IMR-90 (cell line): ENCODE data around the gene SOWAHD. TPM values are rescaled to one million over a fixed set of nuclear protein-coding genes. Genes with fewer than 3 reads are reported as not detected.

ENCODE experiments used
- ATAC-seq: fragments of 200-7000 bp; cut with Tn5 transposase; 2 replicates; pipeline ENCODE4 v1.9.1; 2020; ENCODE audit warnings: low read depth, mild to moderate bottlenecking, moderate library complexity
- BruUV-seq: library from RNA; stranded (reverse); fragments of 400-500 nt; replicated peaks from 2 replicates; lab custom pipeline; 2021; lab: Mats Ljungman, UMichigan
- CTCF ChIA-PET: fragments of 300-600 bp; formaldehyde crosslinking; extraction: SDS; loops from one replicate; lab custom pipeline; 2021; ENCODE audit warnings: antibody characterized with exemption; lab: Yijun Ruan, JAX
- POLR2A ChIA-PET: fragments of 300-600 bp; sonication (Branson Sonifier 250); formaldehyde crosslinking; loops from one replicate; lab custom pipeline; 2022; ENCODE audit warnings: antibody characterized with exemption; ENCODE audit not compliant: unreplicated experiment; lab: Charles Lee
- DNase-seq: peaks from one replicate; pipeline ENCODE4 v3.0.0; 2013
- H2AFZ ChIP-seq: replicated peaks from 2 replicates; pipeline ENCODE3; 2013; ENCODE audit warnings: low read length, mild to moderate bottlenecking; ENCODE audit not compliant: poor library complexity
- H2AK5ac ChIP-seq: 2 replicates; pipeline ENCODE4 v1.6.1; 2013; ENCODE audit warnings: low read depth, low read length, inconsistent platforms
- H2AK9ac ChIP-seq: replicated peaks from 2 replicates; pipeline ENCODE3; 2013; ENCODE audit warnings: mild to moderate bottlenecking, low read depth, low read length, moderate library complexity; ENCODE audit not compliant: poor library complexity
- H2BK120ac ChIP-seq: 2 replicates; pipeline ENCODE4 v1.6.1; 2013; ENCODE audit warnings: low read depth, low read length, inconsistent platforms
- H2BK15ac ChIP-seq: 3 replicates; pipeline ENCODE4 v1.6.1; 2013; ENCODE audit warnings: low read depth, low read length, inconsistent platforms
- H2BK20ac ChIP-seq: 2 replicates; pipeline ENCODE4 v1.6.1; 2013; ENCODE audit warnings: low read depth, mild to moderate bottlenecking, inconsistent platforms, low read length, moderate library complexity
- H2BK5ac ChIP-seq: 2 replicates; pipeline ENCODE4 v1.6.1; 2013; ENCODE audit warnings: mild to moderate bottlenecking, low read depth, low read length, inconsistent platforms; ENCODE audit not compliant: poor library complexity, severe bottlenecking
- H3K14ac ChIP-seq: replicated peaks from 2 replicates; pipeline ENCODE4 v1.6.1; 2013; ENCODE audit warnings: low read depth, low read length, inconsistent platforms
- H3K18ac ChIP-seq: 2 replicates; pipeline ENCODE4 v1.6.1; 2013; ENCODE audit warnings: low read depth, low read length, control low read depth
- H3K23ac ChIP-seq: 2 replicates; pipeline ENCODE4 v1.6.1; 2013; ENCODE audit warnings: low read depth, low read length, inconsistent platforms
- H3K27ac ChIP-seq: 2 replicates; pipeline ENCODE4 v1.5.1; 2013; ENCODE audit warnings: mild to moderate bottlenecking, control low read depth, low read length; ENCODE audit not compliant: insufficient read depth
- H3K27me3 ChIP-seq: 2 replicates; pipeline ENCODE4 v1.6.1; 2013; ENCODE audit warnings: low read length; ENCODE audit not compliant: control insufficient read depth, insufficient read depth
- H3K36me3 ChIP-seq: 2 replicates; pipeline ENCODE4 v1.6.1; 2013; ENCODE audit warnings: low read length, mixed read lengths; ENCODE audit not compliant: control insufficient read depth, insufficient read depth
- H3K4ac ChIP-seq: 2 replicates; pipeline ENCODE4 v1.6.1; 2013; ENCODE audit warnings: low read depth, low read length, inconsistent platforms
- H3K4me1 ChIP-seq: 2 replicates; pipeline ENCODE4 v1.6.1; 2013; ENCODE audit warnings: low read length, mixed read lengths; ENCODE audit not compliant: control insufficient read depth, insufficient read depth
- H3K4me2 ChIP-seq: 2 replicates; pipeline ENCODE4 v1.6.1; 2013; ENCODE audit warnings: low read depth, mild to moderate bottlenecking, control low read depth, low read length, moderate library complexity
- H3K4me3 ChIP-seq: 2 replicates; pipeline ENCODE4 v1.5.1; 2013; ENCODE audit warnings: low read depth, mild to moderate bottlenecking, control low read depth, low read length, moderate library complexity; ENCODE audit not compliant: insufficient read depth
- H3K56ac ChIP-seq: 2 replicates; pipeline ENCODE4 v1.6.1; 2013; ENCODE audit warnings: low read length, inconsistent platforms; ENCODE audit not compliant: insufficient read depth; ENCODE audit errors: extremely low read depth
- H3K79me1 ChIP-seq, 2 experiments: 2 replicates each; pipeline ENCODE4 v1.6.1; 2013; ENCODE audit warnings: low read length in 2 of 2, inconsistent platforms in 1 of 2, low read depth in 1 of 2
- H3K9ac ChIP-seq: 2 replicates; pipeline ENCODE4 v1.6.1; 2013; ENCODE audit warnings: low read depth, low read length, control low read depth
- H3K9me1 ChIP-seq: 2 replicates; pipeline ENCODE4 v1.6.1; 2013; ENCODE audit warnings: low read length, inconsistent platforms; ENCODE audit not compliant: insufficient read depth
- H3K9me3 ChIP-seq: 2 replicates; pipeline ENCODE4 v1.6.1; 2013; ENCODE audit warnings: low read length; ENCODE audit not compliant: control insufficient read depth, insufficient read depth
- H4K20me1 ChIP-seq: 2 replicates; pipeline ENCODE4 v1.6.1; 2013; ENCODE audit warnings: low read length, inconsistent platforms; ENCODE audit not compliant: insufficient read depth
- H4K5ac ChIP-seq: 2 replicates; pipeline ENCODE4 v1.6.1; 2013; ENCODE audit warnings: mild to moderate bottlenecking, low read depth, low read length, control low read depth
- H4K8ac ChIP-seq, 2 experiments: 2 replicates each; pipeline ENCODE4 v1.6.1; 2013; ENCODE audit warnings: low read depth in 2 of 2, low read length in 2 of 2, control low read depth in 1 of 2, inconsistent platforms in 1 of 2
- H4K91ac ChIP-seq: 2 replicates; pipeline ENCODE4 v1.6.1; 2013; ENCODE audit warnings: low read depth, low read length, inconsistent platforms; ENCODE audit not compliant: insufficient read depth
- BHLHE40 ChIP-seq: fragments of 150-350 bp; IDR thresholded peaks from 2 replicates; pipeline ENCODE4 v1.6.1; 2016; ENCODE audit warnings: mild to moderate bottlenecking, low read depth, low read length
- CEBPB ChIP-seq: IDR thresholded peaks from 2 replicates; pipeline ENCODE4 v1.6.1; 2012; ENCODE audit warnings: low read depth, low read length, improper control_type of control experiment
- CTCF ChIP-seq: conservative IDR thresholded peaks from 2 replicates; pipeline ENCODE4 v1.5.1; 2012; ENCODE audit warnings: mild to moderate bottlenecking, low read depth, low read length, improper control_type of control experiment
- ELK1 ChIP-seq: fragments of 150-350 bp; IDR thresholded peaks from 2 replicates; pipeline ENCODE4 v1.6.1; 2016; ENCODE audit warnings: low read depth, mild to moderate bottlenecking, low read length, moderate library complexity, borderline replicate concordance
- FOS ChIP-seq: fragments of 150-350 bp; IDR thresholded peaks from 2 replicates; pipeline ENCODE4 v1.6.1; 2016; ENCODE audit warnings: low read depth, low read length
- MAFK ChIP-seq: IDR thresholded peaks from 2 replicates; pipeline ENCODE4 v1.6.1; 2012; ENCODE audit warnings: low read depth, low read length, improper control_type of control experiment
- MXI1 ChIP-seq: IDR thresholded peaks from 2 replicates; pipeline ENCODE4 v1.6.1; 2012; ENCODE audit warnings: low read depth, mild to moderate bottlenecking, low read length, moderate library complexity, borderline replicate concordance
- NFE2L2 ChIP-seq: fragments of 150-350 bp; IDR thresholded peaks from 2 replicates; pipeline ENCODE4 v1.6.1; 2016; ENCODE audit warnings: low read depth, mild to moderate bottlenecking, low read length
- RAD21 ChIP-seq: IDR thresholded peaks from 2 replicates; pipeline ENCODE4 v1.6.1; 2012; ENCODE audit warnings: low read length, improper control_type of control experiment
- RCOR1 ChIP-seq: IDR thresholded peaks from 2 replicates; pipeline ENCODE4 v1.6.1; 2012; ENCODE audit warnings: mild to moderate bottlenecking, low read length, improper control_type of control experiment; ENCODE audit not compliant: insufficient replicate concordance
- SMC3 ChIP-seq: fragments of 150-350 bp; IDR thresholded peaks from 2 replicates; pipeline ENCODE4 v1.6.1; 2016; ENCODE audit warnings: low read depth, mild to moderate bottlenecking, antibody characterized with exemption, low read length, moderate library complexity
- WGBS, 2 experiments: methylation state at CpG; one replicate each; pipeline versions ENCODE4 v1.1.5 to v1.1.7; 2013; ENCODE audit warnings: missing lambda C conversion rate in 2 of 2; ENCODE audit not compliant: insufficient read length in 1 of 2; ENCODE audit errors: extremely low coverage in 2 of 2; 5-methylcytosine and 5-hydroxymethylcytosine counted together
- dilution Hi-C: fragments of 300-500 bp; cut with HindIII; formaldehyde crosslinking; loops from one replicate; pipeline ENCODE4 v1.14.3; 2018; ENCODE audit warnings: low sequenced_read_pairs; ENCODE audit not compliant: unreplicated experiment
- in situ Hi-C: fragments of 300-500 bp; cut with MboI; formaldehyde crosslinking; loops from 3 replicates; pipeline ENCODE4 v1.14.3; 2019; ENCODE audit warnings: low sequenced_read_pairs, inconsistent platforms, mixed read lengths
- intact Hi-C: fragments of 100-400 bp; cut with micrococcal nuclease; formaldehyde crosslinking; loops from 2 replicates; pipeline ENCODE4 v1.10.0; 2022
- polyA plus RNA-seq, 3 experiments: library from polyadenylated mRNA; depleted of rRNA; stranded (reverse); fragments of >200 nt; gene quantifications; 2 replicates each; pipeline ENCODE4 v1.2.3, GENCODE V29; 2012; ENCODE audit warnings: low replicate concordance in 1 of 3
- total RNA-seq: library from RNA; depleted of rRNA; stranded (reverse); fragments of >200 nt; gene quantifications from 2 replicates; pipeline ENCODE4 v1.2.3, GENCODE V29; 2012
- TF ChIP-seq, protein P1 (sequence below): fragments of 150-350 bp; IDR thresholded peaks from 2 replicates; pipeline ENCODE4 v1.6.1; 2017; ENCODE audit warnings: mild to moderate bottlenecking, antibody characterized with exemption, low read length, low read depth

The SOWAHD gene
- total and polyA plus RNA-seq, 2 of the 4 experiments (the other 2 are of a cell fraction), result 0.17 to 0.18 TPM

DNA sequence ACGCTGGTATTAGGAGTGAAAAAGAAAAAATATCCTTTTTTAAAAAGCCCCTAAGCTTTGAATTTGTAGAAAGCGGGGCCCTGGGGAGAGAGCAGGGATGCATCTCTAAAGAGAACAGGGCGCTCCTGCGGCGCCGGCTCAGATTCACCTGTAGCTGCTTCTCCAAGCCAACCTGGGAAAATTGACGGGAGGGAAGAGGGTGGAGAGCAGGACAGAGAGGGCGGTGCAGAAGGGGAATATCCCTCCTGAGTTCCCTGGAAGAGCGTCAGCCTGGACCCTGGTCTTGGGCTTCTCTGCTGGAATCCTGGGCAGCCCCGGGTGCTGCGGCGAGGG lies 776 bp upstream of the SOWAHD start:
- Histone ChIP-seq H3K4ac (no peak overlapping the region), H3K56ac (no peak overlapping the region), H2AK9ac (peak overlapping the region; percentile 40), H2BK5ac (no peak overlapping the region), H4K20me1 (no peaks in the 10 kb centered on the region), H3K9ac (no peak overlapping the region), H3K4me2 (no peak overlapping the region), H3K36me3 (no peaks in the 10 kb centered on the region), H3K4me3 (no peak overlapping the region), H3K14ac (no peak overlapping the region), H3K4me1 (peaks cover 3% of the 10 kb centered on the region), H2BK20ac (no peak overlapping the region), H2BK15ac (no peak overlapping the region), H2BK120ac (no peak overlapping the region), H3K79me1 (no peaks in the 10 kb centered on the region), H3K9me1 (no peaks in the 10 kb centered on the region), H4K5ac (no peak overlapping the region), H4K8ac (no peak overlapping the region), H3K27me3 (no peaks in the 10 kb centered on the region), H3K18ac (no peak overlapping the region), H2AK5ac (no peak overlapping the region), H3K23ac (no peak overlapping the region), H3K27ac (no peak overlapping the region), H2AFZ (peak overlapping the region; percentile 87), H4K91ac (no peak overlapping the region), H3K9me3 (no peaks in the 10 kb centered on the region)
- ChIA-PET POLR2A (no interaction called here), CTCF (interaction anchor here (1.0 kb wide), 1 partner anchor 34 kb away, joined by 3 read pairs; the partner anchor contains the start of gene RPL39)
- BruUV-seq, result no TSS peak
- ATAC-seq (no peak), DNase-seq (no peak)
- intact Hi-C loops (loop anchor here (10.0 kb wide), 1 partner anchor 63 kb away; the partner anchor contains the start of gene SEPTIN6), dilution Hi-C loops (no loop called here), in situ Hi-C loops (no loop called here)
- WGBS, 2 experiments, result 35% methylated on average over 2 of the region's 12 CpGs; no CpG with 5 or more reads in 1 of the 2 experiments
- TF ChIP-seq MAFK (no peak), ELK1 (no peak), SMC3 (no peak), NFE2L2 (no peak), FOS (no peak), BHLHE40 (no peak), RAD21 (no peak), CEBPB (no peak), MXI1 (no peak), CTCF (no peak), RCOR1 (no peak)
- TF ChIP-seq, protein P1, sequence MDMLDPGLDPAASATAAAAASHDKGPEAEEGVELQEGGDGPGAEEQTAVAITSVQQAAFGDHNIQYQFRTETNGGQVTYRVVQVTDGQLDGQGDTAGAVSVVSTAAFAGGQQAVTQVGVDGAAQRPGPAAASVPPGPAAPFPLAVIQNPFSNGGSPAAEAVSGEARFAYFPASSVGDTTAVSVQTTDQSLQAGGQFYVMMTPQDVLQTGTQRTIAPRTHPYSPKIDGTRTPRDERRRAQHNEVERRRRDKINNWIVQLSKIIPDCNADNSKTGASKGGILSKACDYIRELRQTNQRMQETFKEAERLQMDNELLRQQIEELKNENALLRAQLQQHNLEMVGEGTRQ, result no peak
